NOMO-1 treated with DMSO at 0.1 percent for 48 hours (cell line): Measurements from ENCODE around the gene EPHA10.

Experiments used
- DNase-seq: peaks from one replicate; lab custom pipeline; 2025; ENCODE audit not compliant: unreplicated experiment; lab: John Stamatoyannopoulos, UW

The EPHA10 gene

GRCh38 chr1:37764888-37765441 lies at the start of gene EPHA10:
TSS of gene EPHA10 (minus strand) at chr1:37765120. CDS start at chr1:37765066, 54 bp downstream.
- no peak for DNase-seq

GRCh38 chr1:37814252-37814651 lies 49.3 kb upstream of the EPHA10 start:
- DNase-seq: no peak

- DNase-seq: no peak
Measured at GRCh38 chr1:37813529-37814145, 48.7 kb upstream of the EPHA10 start.

GRCh38 chr1:37811027-37811655 lies 46.2 kb upstream of the EPHA10 start:
- DNase-seq: peak; percentile 76

GRCh38 chr1:37809942-37810341 lies 45.0 kb upstream of the EPHA10 start:
- DNase-seq: no peak

- no peak for DNase-seq
Measured at GRCh38 chr1:37808369-37809319, 43.7 kb upstream of the EPHA10 start.

- DNase-seq: peak; percentile 84
Measured at GRCh38 chr1:37807555-37808368, 42.8 kb upstream of the EPHA10 start, which contains the start of the genes C1orf122 and YRDC. TSS of gene C1orf122 (plus strand) at chr1:37807790. CDS start at chr1:37808405, 615 bp downstream. TSS of gene YRDC (minus strand) at chr1:37808208. CDS start at chr1:37808180, 28 bp downstream.

GRCh38 chr1:37807220-37807554 lies 42.3 kb upstream of the EPHA10 start:
- DNase-seq: no peak

GRCh38 chr1:37802439-37802838 lies 37.5 kb upstream of the EPHA10 start:
- DNase-seq: no peak

GRCh38 chr1:37797750-37798345 lies 32.9 kb upstream of the EPHA10 start:
- DNase-seq: no peak

- DNase-seq: peak; percentile 7
Measured at GRCh38 chr1:37795340-37796125, 30.6 kb upstream of the EPHA10 start.

GRCh38 chr1:37794372-37795339 lies 29.7 kb upstream of the EPHA10 start:
- DNase-seq: no peak

- DNase-seq: peak; percentile 45
Measured at GRCh38 chr1:37793773-37794371, 29.0 kb upstream of the EPHA10 start, which contains the start of gene MANEAL. TSS of gene MANEAL (plus strand) at chr1:37793847. CDS start at chr1:37794183, 336 bp downstream.

GRCh38 chr1:37792943-37793686 lies 28.2 kb upstream of the EPHA10 start:
- no peak for DNase-seq

- no peak for DNase-seq
Measured at GRCh38 chr1:37782491-37782890, 17.6 kb upstream of the EPHA10 start.

GRCh38 chr1:37778654-37779053 lies 13.7 kb upstream of the EPHA10 start:
- DNase-seq: no peak

GRCh38 chr1:37776946-37777516 lies 12.1 kb upstream of the EPHA10 start:
- no peak for DNase-seq
